Eye (tissue), 1 donor: Measurements from ENCODE around the gene KIAA1586.
"Not testable (repeated sequence)": the region's sequence is repeated elsewhere in the genome, so short reads cannot be mapped to it uniquely, and the experiment has no call there.

Experiments used
- DNase-seq: peaks from one replicate; pipeline ENCODE4 v3.0.0-alpha.2; 2015

The KIAA1586 gene

GRCh38 chr6:57046332-57047256 is at the start of gene KIAA1586:
TSS of gene KIAA1586 (plus strand) at chr6:57046693. CDS start at chr6:57046756, 63 bp downstream.
- peak; percentile 96 for DNase-seq

- DNase-seq: no peak
Measured at GRCh38 chr6:56999049-56999448, 47.4 kb upstream of the KIAA1586 start.

GRCh38 chr6:56999748-57000147 is 46.7 kb upstream of the KIAA1586 start:
- not testable (repeated sequence) for DNase-seq

- no peak for DNase-seq
Measured at GRCh38 chr6:57002197-57002596, 44.3 kb upstream of the KIAA1586 start.

- DNase-seq: no peak
Measured at GRCh38 chr6:57004292-57004691, 42.2 kb upstream of the KIAA1586 start.

GRCh38 chr6:57006101-57006500 is 40.4 kb upstream of the KIAA1586 start:
- no peak for DNase-seq

GRCh38 chr6:57008069-57008468 is 38.4 kb upstream of the KIAA1586 start:
- not testable (repeated sequence) for DNase-seq

GRCh38 chr6:57013521-57013926 is 33.0 kb upstream of the KIAA1586 start:
- peak; percentile 3 for DNase-seq

- no peak for DNase-seq
Measured at GRCh38 chr6:57017069-57017468, 29.4 kb upstream of the KIAA1586 start.

- DNase-seq: no peak
Measured at GRCh38 chr6:57017841-57018240, 28.7 kb upstream of the KIAA1586 start.

GRCh38 chr6:57019434-57019833 is 27.1 kb upstream of the KIAA1586 start:
- no peak for DNase-seq

- DNase-seq: peak; percentile 62
Measured at GRCh38 chr6:57021086-57021720, 25.3 kb upstream of the KIAA1586 start.

GRCh38 chr6:57024321-57024720 is 22.2 kb upstream of the KIAA1586 start:
- DNase-seq: no peak

GRCh38 chr6:57024775-57025174 is 21.7 kb upstream of the KIAA1586 start:
- DNase-seq: no peak

- no peak for DNase-seq
Measured at GRCh38 chr6:57026001-57026400, 20.5 kb upstream of the KIAA1586 start.

- no peak for DNase-seq
Measured at GRCh38 chr6:57027301-57027700, 19.2 kb upstream of the KIAA1586 start.

- no peak for DNase-seq
Measured at GRCh38 chr6:57029213-57029612, 17.3 kb upstream of the KIAA1586 start.

- no peak for DNase-seq
Measured at GRCh38 chr6:57033228-57033627, 13.3 kb upstream of the KIAA1586 start.

GRCh38 chr6:57035549-57035948 is 10.9 kb upstream of the KIAA1586 start:
- DNase-seq: no peak

GRCh38 chr6:57038906-57039305 is 7.6 kb upstream of the KIAA1586 start:
- DNase-seq: no peak

- DNase-seq: no peak
Measured at GRCh38 chr6:57040011-57040410, 6.5 kb upstream of the KIAA1586 start.

- DNase-seq: not testable (repeated sequence)
Measured at GRCh38 chr6:57044061-57044460, 2.4 kb upstream of the KIAA1586 start.

- no peak for DNase-seq
Measured at GRCh38 chr6:57044568-57044967, 1.9 kb upstream of the KIAA1586 start.

GRCh38 chr6:57047257-57047585 is 728 bp downstream of the KIAA1586 start:
- DNase-seq: not testable (repeated sequence)
